GM12864 (cell line): Measurements from ENCODE around the gene RRH.
A peak's percentile ranks its signal among the peaks of the same experiment; 100 is the strongest.

Experiments used
- DNase-seq: peaks from one replicate; pipeline ENCODE4 v3.0.0-alpha.2; 2011; ENCODE audit warnings: low read depth
- H3K4me3 ChIP-seq: 2 replicates; pipeline ENCODE4 v1.5.1; 2011; ENCODE audit warnings: mild to moderate bottlenecking, low read depth, low read length, control low read depth
- TF ChIP-seq, protein P1 (sequence below): IDR thresholded peaks from 2 replicates; pipeline ENCODE4 v1.5.1; 2011; ENCODE audit warnings: low read depth, mild to moderate bottlenecking, moderate library complexity, low read length, control low read depth, inconsistent platforms; ENCODE audit errors: missing control alignments

Gene RRH

DNA sequence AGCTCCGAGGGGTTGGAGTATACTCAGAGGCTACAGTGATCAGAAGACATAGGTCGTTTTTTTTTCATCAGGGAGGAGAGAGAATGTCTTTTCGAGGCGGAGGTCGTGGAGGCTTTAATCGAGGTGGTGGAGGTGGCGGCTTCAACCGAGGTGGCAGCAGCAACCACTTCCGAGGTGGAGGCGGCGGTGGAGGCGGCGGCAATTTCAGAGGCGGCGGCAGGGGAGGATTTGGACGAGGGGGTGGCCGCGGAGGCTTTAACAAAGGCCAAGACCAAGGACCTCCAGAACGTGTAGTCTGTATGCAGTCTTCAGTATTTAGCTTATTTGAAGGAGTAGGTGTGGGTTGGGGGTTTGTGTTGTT lies 11.7 kb upstream of the RRH start:
- no peak for DNase-seq
- H3K4me3 ChIP-seq: peak overlapping the region; percentile 100
- TF ChIP-seq, protein P1, sequence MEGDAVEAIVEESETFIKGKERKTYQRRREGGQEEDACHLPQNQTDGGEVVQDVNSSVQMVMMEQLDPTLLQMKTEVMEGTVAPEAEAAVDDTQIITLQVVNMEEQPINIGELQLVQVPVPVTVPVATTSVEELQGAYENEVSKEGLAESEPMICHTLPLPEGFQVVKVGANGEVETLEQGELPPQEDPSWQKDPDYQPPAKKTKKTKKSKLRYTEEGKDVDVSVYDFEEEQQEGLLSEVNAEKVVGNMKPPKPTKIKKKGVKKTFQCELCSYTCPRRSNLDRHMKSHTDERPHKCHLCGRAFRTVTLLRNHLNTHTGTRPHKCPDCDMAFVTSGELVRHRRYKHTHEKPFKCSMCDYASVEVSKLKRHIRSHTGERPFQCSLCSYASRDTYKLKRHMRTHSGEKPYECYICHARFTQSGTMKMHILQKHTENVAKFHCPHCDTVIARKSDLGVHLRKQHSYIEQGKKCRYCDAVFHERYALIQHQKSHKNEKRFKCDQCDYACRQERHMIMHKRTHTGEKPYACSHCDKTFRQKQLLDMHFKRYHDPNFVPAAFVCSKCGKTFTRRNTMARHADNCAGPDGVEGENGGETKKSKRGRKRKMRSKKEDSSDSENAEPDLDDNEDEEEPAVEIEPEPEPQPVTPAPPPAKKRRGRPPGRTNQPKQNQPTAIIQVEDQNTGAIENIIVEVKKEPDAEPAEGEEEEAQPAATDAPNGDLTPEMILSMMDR: no peak

DNA sequence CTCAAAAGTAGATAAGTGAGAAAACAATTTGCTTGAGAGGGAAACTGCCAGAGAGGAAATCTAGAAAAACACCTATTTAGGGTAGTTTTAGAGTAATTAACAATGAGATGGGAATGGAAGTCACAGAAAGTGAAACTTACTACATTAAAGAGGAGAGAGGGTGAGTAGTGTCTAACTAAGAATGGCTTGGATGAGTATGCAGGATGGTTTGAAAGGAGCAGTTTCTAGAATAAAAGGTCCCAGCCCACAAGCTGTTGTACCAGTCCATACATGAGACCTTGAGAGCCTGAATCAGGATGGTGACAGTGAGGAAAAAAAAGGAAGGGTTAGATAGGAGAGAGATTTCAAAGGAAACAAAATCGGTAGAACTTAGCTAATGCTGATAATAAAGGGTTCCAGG lies 10.9 kb upstream of the RRH start:
- peak overlapping the region; percentile 100; the same call in 1 of the 2 replicates for H3K4me3 ChIP-seq
- DNase-seq: no peak
- TF ChIP-seq, protein P1: no peak

DNA sequence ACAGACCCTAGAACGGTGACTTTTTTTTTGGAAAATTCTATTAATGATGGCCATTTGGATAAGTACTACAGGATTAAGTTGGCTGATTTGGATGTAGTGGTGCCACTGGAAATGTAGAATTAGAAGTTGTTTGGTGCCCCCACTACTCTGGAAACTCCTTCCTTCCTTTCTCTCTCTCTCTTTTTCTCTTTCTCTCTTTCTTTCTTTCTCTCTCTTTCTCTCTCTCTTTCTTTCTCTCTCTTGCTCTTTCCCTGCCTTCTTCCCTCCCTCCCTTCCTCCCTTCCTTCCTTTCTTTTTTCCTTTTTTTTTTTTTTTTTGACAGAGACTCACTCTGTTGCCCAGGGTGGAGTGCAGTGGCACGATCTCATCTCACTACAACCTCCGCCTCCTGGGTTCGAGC lies 9.5 kb upstream of the RRH start:
- TF ChIP-seq, protein P1: no peak
- no peak overlapping the region for H3K4me3 ChIP-seq
- DNase-seq: no peak

DNA sequence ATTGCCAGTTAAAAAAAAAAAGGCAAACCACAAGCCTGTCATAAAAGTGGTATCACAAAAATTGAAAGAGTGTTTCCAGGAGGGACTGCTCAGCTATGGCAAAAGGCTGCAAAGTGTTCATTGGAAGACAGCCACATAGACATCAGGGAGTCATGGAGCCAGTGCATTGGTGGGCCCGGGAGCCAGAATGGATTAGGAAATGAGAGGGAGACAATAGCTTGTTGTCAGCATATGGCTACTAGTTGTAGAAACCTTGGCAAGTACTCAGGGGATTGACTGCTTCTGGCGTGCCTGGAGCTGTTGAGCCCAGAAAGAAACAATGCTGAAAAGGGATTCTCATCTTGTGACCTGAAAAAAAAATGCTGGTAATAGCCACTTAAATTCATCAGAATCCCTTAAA lies 7.2 kb upstream of the RRH start:
- H3K4me3 ChIP-seq: no peak overlapping the region
- TF ChIP-seq, protein P1: no peak
- no peak for DNase-seq

DNA sequence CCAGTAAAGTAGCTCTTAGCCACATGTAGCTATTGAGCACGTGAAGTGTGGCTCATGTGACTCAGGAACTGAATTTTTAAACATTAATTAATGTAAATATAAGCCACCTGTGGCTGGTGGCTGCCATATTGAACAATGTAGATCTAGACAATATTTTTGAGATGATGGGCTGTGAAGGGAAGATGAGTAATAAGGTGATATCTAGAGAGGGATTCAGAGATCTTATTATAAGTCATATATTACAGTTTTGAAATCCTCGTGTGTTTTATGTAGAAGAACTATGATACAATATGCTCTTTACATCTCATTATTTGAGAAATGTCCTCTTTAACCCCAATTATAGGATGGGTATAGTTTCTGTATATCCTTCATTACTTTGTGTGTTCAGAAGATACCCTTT lies 6.6 kb upstream of the RRH start:
- no peak for DNase-seq
- TF ChIP-seq, protein P1: no peak

DNA sequence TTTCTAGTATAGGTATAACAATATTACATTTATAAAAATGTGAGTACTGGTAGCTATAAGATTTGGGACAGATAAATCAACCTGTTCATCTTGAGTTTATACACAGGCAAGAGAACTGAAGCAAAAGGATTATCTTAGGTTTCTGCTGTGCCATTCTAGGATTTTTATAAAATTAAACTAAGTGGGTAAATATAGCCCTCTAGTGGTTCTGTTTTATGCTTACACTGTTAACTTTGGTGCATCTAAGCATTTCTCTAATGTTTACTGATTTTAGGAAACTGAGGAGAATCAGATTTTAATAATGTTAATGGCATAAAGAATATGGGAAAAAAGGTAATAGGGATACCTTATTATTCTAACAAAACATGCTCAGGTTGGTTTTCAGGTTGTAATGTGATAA lies 1.1 kb upstream of the RRH start:
- H3K4me3 ChIP-seq: no peak overlapping the region
- TF ChIP-seq, protein P1: peak; percentile 28
- DNase-seq: no peak

More for the DNA sequence above, 6.6 kb upstream of the RRH start:
- no peak overlapping the region for H3K4me3 ChIP-seq

DNA sequence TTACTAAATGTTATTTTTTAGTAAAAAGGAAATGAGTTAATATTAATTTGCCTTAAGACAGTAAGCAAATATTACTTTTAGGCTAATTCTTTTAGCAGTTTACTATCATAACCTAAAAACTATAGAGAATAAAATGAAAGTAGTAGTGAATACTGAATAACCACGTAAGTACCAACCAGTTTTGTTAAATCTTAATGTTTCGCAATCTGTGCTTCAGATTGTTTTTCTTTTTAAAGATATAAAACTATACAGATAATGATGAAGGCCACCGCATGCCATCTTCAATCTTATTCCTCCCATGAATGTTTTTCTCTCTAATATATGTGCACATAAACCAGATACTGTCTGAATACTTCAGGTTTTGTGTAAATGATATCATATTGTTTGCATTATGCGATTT lies 6.0 kb downstream of the RRH start:
- no peak for DNase-seq
- H3K4me3 ChIP-seq: no peak overlapping the region
- TF ChIP-seq, protein P1: no peak
